Type B pancreatic cell (in vitro differentiated cells): Measurements from ENCODE around the gene GATA3. TPM values are rescaled to one million over a fixed set of nuclear protein-coding genes. Genes with fewer than 3 reads are reported as not detected.
A peak's percentile ranks its signal among the peaks of the same experiment; 100 is the strongest.

ENCODE experiments used
- DNase-seq: peaks from one replicate; pipeline ENCODE4 v3.0.0; 2021; ENCODE audit warnings: mixed read lengths; ENCODE audit not compliant: unreplicated experiment; ENCODE audit errors: extremely low spot score
- H3K27ac Mint-ChIP-seq: 2 replicates; pipeline ENCODE4 v1.8.0; 2021; ENCODE audit warnings: mild to moderate bottlenecking, mixed read lengths
- H3K27me3 Mint-ChIP-seq: 2 replicates; pipeline ENCODE4 v1.8.0; 2021; ENCODE audit warnings: mixed read lengths
- H3K36me3 Mint-ChIP-seq: 2 replicates; pipeline ENCODE4 v1.8.0; 2021; ENCODE audit warnings: mixed read lengths
- H3K4me1 Mint-ChIP-seq: one replicate; pipeline ENCODE4 v1.8.0; 2021; ENCODE audit warnings: mixed read lengths; ENCODE audit not compliant: unreplicated experiment
- H3K4me3 Mint-ChIP-seq: 2 replicates; pipeline ENCODE4 v1.8.0; 2021; ENCODE audit warnings: mild to moderate bottlenecking, mixed read lengths
- H3K9me3 Mint-ChIP-seq: 2 replicates; pipeline ENCODE4 v1.8.0; 2021; ENCODE audit warnings: mixed read lengths
- CTCF ChIP-seq: fragments of 200-600 bp; sonication (generic); conservative IDR thresholded peaks from 2 replicates; pipeline ENCODE4 v1.5.0; 2021; ENCODE audit warnings: antibody characterized with exemption, mild to moderate bottlenecking
- long read RNA-seq: library from polyadenylated mRNA; unstranded; transcript quantifications from one replicate; pipeline ENCODE4 v2.0.0, GENCODE V29; 2020
- total RNA-seq: library from RNA; stranded (reverse); gene quantifications from 2 replicates; pipeline ENCODE4 v1.2.1, GENCODE V29; 2021; ENCODE audit warnings: low replicate concordance

The GATA3 gene
- 18.5 and 71.4 TPM in 2 replicates for total RNA-seq
- long read RNA-seq, partial matches to known transcripts: 22 of 26 reads
- long read RNA-seq, other reads (novel, unspliced or antisense): 4 of 26 reads

- H3K27ac Mint-ChIP-seq: peak within 1 kb of the TSS; percentile 97
- peak; percentile 81 for DNase-seq
- peaks cover 64% of the 10 kb centered on the region for H3K27me3 Mint-ChIP-seq
- H3K4me1 Mint-ChIP-seq: peaks cover 28% of the 10 kb centered on the region
- H3K4me3 Mint-ChIP-seq: peak within 1 kb of the TSS; percentile 97
- no peak for TF ChIP-seq CTCF
- no peaks in the 10 kb centered on the region for H3K9me3 Mint-ChIP-seq
- H3K36me3 Mint-ChIP-seq: peaks cover 24% of the 10 kb centered on the region
These were observed at the start of gene GATA3 for GRCh38 chr10:8054494-8055407. Gene GATA3, plus strand, starts transcription at chr10:8054688. Its CDS starts 968 bp downstream, at chr10:8055656.

- Mint-ChIP-seq H3K4me1 (no peaks in the 10 kb centered on the region), H3K27me3 (no peaks in the 10 kb centered on the region), H3K9me3 (peaks cover 5% of the 10 kb centered on the region), H3K27ac (no peak overlapping the region), H3K4me3 (no peak overlapping the region), H3K36me3 (peaks cover 12% of the 10 kb centered on the region)
- no peak for DNase-seq
- no peak for TF ChIP-seq CTCF
These were observed 48.1 kb upstream of the GATA3 start for GRCh38 chr10:8006274-8006999.

- Mint-ChIP-seq H3K4me1 (no peaks in the 10 kb centered on the region), H3K9me3 (peaks cover 5% of the 10 kb centered on the region), H3K36me3 (peaks cover 20% of the 10 kb centered on the region), H3K4me3 (no peak overlapping the region), H3K27ac (no peak overlapping the region), H3K27me3 (no peaks in the 10 kb centered on the region)
- TF ChIP-seq CTCF: no peak
- DNase-seq: no peak
These were observed 45.5 kb upstream of the GATA3 start for GRCh38 chr10:8009031-8009430.

GRCh38 chr10:8013006-8013405 is 41.5 kb upstream of the GATA3 start:
- Mint-ChIP-seq H3K27ac (no peak overlapping the region), H3K9me3 (no peaks in the 10 kb centered on the region), H3K4me3 (no peak overlapping the region), H3K4me1 (peaks cover 6% of the 10 kb centered on the region), H3K36me3 (peaks cover 25% of the 10 kb centered on the region), H3K27me3 (no peaks in the 10 kb centered on the region)
- no peak for TF ChIP-seq CTCF
- no peak for DNase-seq

GRCh38 chr10:8013619-8014018 is 40.9 kb upstream of the GATA3 start:
- Mint-ChIP-seq H3K9me3 (no peaks in the 10 kb centered on the region), H3K27ac (no peak overlapping the region), H3K36me3 (peaks cover 24% of the 10 kb centered on the region), H3K4me1 (peaks cover 6% of the 10 kb centered on the region), H3K4me3 (no peak overlapping the region), H3K27me3 (no peaks in the 10 kb centered on the region)
- no peak for DNase-seq
- TF ChIP-seq CTCF: no peak
